Gastroesophageal sphincter (tissue), 4 donors: ENCODE results near the gene FSTL1. TPM values are rescaled to one million over a fixed set of nuclear protein-coding genes. Genes with fewer than 3 reads are reported as not detected.

Source experiments
- ATAC-seq: fragments of 150-250 bp; one replicate; pipeline ENCODE4 v1.9.1; 2016; ENCODE audit warnings: mild to moderate bottlenecking, moderate library complexity
- H3K27ac ChIP-seq, 4 donors: fragments of 200-600 bp; sonication (generic) in 3 of 4; 1 replicate in 3 of 4; 2 replicates in 1 of 4; pipeline ENCODE4 v1.5.1; 2016 to 2019
- H3K27me3 ChIP-seq: fragments of 200-600 bp; sonication (generic); one replicate; pipeline ENCODE4 v1.5.1; 2019
- H3K36me3 ChIP-seq, 2 donors: fragments of 200-600 bp; sonication (generic); one replicate each; pipeline ENCODE4 v1.5.1; 2019; ENCODE audit warnings: control low read depth in 1 of 2
- H3K4me1 ChIP-seq, 3 donors: fragments of 200-600 bp; sonication (generic); 1 replicate in 2 of 3; 2 replicates in 1 of 3; pipeline ENCODE4 v1.5.1; 2016 to 2019; ENCODE audit warnings: control low read depth in 2 of 3
- H3K4me3 ChIP-seq, 2 donors: fragments of 200-600 bp; sonication (generic); one replicate each; pipeline ENCODE4 v1.5.1; 2019; ENCODE audit warnings: mild to moderate bottlenecking in 1 of 2, moderate library complexity in 1 of 2
- H3K9me3 ChIP-seq, 3 donors: fragments of 200-600 bp; sonication (generic); one replicate each; pipeline ENCODE4 v1.5.1; 2017 to 2019; ENCODE audit warnings: control low read depth in 2 of 3
- EP300 ChIP-seq: sonication (generic); formaldehyde crosslinking; IDR thresholded peaks from one replicate; pipeline ENCODE4 v1.6.1; 2017; ENCODE audit warnings: antibody characterized with exemption, mild to moderate bottlenecking
- POLR2A ChIP-seq, 2 donors: fragments of 450-650 bp; IDR thresholded peaks; one replicate each; pipeline ENCODE4 v1.6.1; 2017; ENCODE audit warnings: antibody characterized with exemption in 2 of 2, mild to moderate bottlenecking in 2 of 2, moderate library complexity in 1 of 2
- POLR2AphosphoS5 ChIP-seq: sonication (generic); formaldehyde crosslinking; IDR thresholded peaks from one replicate; pipeline ENCODE4 v1.6.1; 2017; ENCODE audit warnings: antibody characterized with exemption
- WGBS, 2 donors: methylation state at CpG; one replicate each; pipeline ENCODE4 v1.1.5; 2018; ENCODE audit warnings: low coverage in 1 of 2; 5-methylcytosine and 5-hydroxymethylcytosine counted together
- total RNA-seq, 4 donors: library from RNA; depleted of rRNA; stranded (reverse); fragments of >200 nt; gene quantifications; one replicate each; pipeline ENCODE4 v1.1.0, GENCODE V29; 2016
- TF ChIP-seq, protein P1 (sequence below), 4 experiments: fragments of 200-600 bp in 2 of 4; fragments of 450-650 bp in 2 of 4; sonication (generic) in 1 of 4; IDR thresholded peaks; one replicate each; pipeline ENCODE4 v1.5.1; 2017 to 2019; ENCODE audit warnings: antibody characterized with exemption in 4 of 4, mild to moderate bottlenecking in 2 of 4, moderate library complexity in 2 of 4

The FSTL1 gene
- total RNA-seq, 4 donors from 2014 or later: 343 to 1,189 (median 766) TPM

DNA sequence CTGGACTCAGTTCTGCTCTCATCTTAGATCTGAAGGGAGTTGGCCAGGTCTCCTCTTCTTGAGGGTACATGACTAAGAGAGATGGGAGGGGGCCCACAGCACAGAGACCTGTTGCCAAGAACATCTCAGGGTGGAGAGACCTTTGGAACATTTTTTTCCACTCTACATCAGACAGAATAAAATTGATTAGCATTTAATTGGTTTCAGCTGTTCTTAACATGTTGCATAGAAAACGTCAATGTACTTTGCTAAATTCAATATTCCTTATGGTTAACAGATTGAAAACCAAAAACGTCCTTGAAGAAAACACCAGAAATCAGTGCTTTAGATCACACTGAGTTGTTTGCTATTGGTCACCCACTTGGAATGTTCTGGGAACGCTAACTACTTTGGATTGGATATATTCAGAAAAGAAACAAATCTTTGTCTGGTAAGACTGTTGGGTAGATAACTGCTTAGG is 36.4 kb upstream of the FSTL1 start:
- peaks cover 4 to 24% (median 5%) of the 10 kb centered on the region in 3 donors for H3K4me1 ChIP-seq
- 19% methylated on average over 3 of the region's 3 CpGs for WGBS, 2 donors
- H3K36me3 ChIP-seq: no peaks in the 10 kb centered on the region
- H3K4me3 ChIP-seq: no peak overlapping the region
- H3K9me3 ChIP-seq: no peaks in the 10 kb centered on the region
- peak; percentile 43 for TF ChIP-seq POLR2AphosphoS5
- TF ChIP-seq, protein P1, sequence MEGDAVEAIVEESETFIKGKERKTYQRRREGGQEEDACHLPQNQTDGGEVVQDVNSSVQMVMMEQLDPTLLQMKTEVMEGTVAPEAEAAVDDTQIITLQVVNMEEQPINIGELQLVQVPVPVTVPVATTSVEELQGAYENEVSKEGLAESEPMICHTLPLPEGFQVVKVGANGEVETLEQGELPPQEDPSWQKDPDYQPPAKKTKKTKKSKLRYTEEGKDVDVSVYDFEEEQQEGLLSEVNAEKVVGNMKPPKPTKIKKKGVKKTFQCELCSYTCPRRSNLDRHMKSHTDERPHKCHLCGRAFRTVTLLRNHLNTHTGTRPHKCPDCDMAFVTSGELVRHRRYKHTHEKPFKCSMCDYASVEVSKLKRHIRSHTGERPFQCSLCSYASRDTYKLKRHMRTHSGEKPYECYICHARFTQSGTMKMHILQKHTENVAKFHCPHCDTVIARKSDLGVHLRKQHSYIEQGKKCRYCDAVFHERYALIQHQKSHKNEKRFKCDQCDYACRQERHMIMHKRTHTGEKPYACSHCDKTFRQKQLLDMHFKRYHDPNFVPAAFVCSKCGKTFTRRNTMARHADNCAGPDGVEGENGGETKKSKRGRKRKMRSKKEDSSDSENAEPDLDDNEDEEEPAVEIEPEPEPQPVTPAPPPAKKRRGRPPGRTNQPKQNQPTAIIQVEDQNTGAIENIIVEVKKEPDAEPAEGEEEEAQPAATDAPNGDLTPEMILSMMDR (IDR thresholded peaks at IDR 0.05): no peak
- ATAC-seq: peak; percentile 89
- H3K27me3 ChIP-seq: no peaks in the 10 kb centered on the region
- peak overlapping the region; percentile 38 to 56 (median 52) for H3K27ac ChIP-seq

DNA sequence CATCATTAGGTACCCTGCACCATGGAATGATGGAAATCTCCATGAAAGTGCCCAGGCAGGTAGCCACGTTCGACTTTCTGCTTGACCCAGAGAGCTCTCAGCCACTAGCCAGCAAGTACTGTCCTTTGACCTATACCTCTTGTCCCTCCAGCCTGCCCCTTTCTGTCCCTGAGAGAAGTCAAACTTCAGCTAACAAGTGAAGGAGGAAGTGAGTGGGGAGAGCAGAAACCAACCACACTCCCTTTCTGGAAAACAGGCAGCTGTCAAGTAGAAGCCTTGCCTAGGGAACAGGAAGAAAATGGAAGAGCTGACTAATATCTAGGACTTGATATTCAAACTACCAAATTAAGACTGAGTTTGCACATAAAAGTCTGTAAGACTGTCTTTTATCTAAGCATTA is 30.3 kb upstream of the FSTL1 start:
- Histone ChIP-seq H3K27me3 (no peaks in the 10 kb centered on the region), H3K36me3 (no peaks in the 10 kb centered on the region), H3K27ac (no peak overlapping the region), H3K9me3 (no peaks in the 10 kb centered on the region), H3K4me1 (no peaks in the 10 kb centered on the region), H3K4me3 (no peak overlapping the region)
- ATAC-seq: no peak
- TF ChIP-seq EP300 (no peak), POLR2AphosphoS5 (no peak), POLR2A (IDR thresholded peaks at IDR 0.05) (no peak)
- TF ChIP-seq, protein P1 (IDR thresholded peaks at IDR 0.05): no peak
- WGBS, 2 donors: 88% methylated on average over 2 of the region's 2 CpGs; no CpG with 5 or more reads in 1 of the 2 donors

- no peak overlapping the region for H3K4me3 ChIP-seq
- H3K4me1 ChIP-seq: no peaks in the 10 kb centered on the region
- H3K36me3 ChIP-seq: no peaks in the 10 kb centered on the region
- no peaks in the 10 kb centered on the region for H3K27me3 ChIP-seq
- ATAC-seq: no peak
- TF ChIP-seq POLR2A (IDR thresholded peaks at IDR 0.05) (no peak), EP300 (no peak), POLR2AphosphoS5 (no peak)
- TF ChIP-seq, protein P1 (IDR thresholded peaks at IDR 0.05): no peak
- WGBS, 2 donors: 29 to 47% methylated on average over 3 of the region's 4 CpGs
- H3K27ac ChIP-seq: peak overlapping the region in 3 of 4 donors; percentile 9 to 70 (median 54)
- H3K9me3 ChIP-seq: no peaks in the 10 kb centered on the region
Observed at GRCh38 chr3:120477781-120478180, 27.0 kb upstream of the FSTL1 start.

GRCh38 chr3:120475722-120476377 is 25.1 kb upstream of the FSTL1 start:
- WGBS, 2 donors: 73 to 86% methylated on average over 5 of the region's 6 CpGs
- Histone ChIP-seq H3K27me3 (no peaks in the 10 kb centered on the region), H3K36me3 (no peaks in the 10 kb centered on the region), H3K9me3 (no peaks in the 10 kb centered on the region), H3K4me3 (no peak overlapping the region), H3K4me1 (peaks cover 0 to 11% (median 0%) of the 10 kb centered on the region in 3 donors), H3K27ac (no peak overlapping the region)
- TF ChIP-seq POLR2AphosphoS5 (no peak), POLR2A (IDR thresholded peaks at IDR 0.05) (no peak), EP300 (no peak)
- TF ChIP-seq, protein P1 (IDR thresholded peaks at IDR 0.05): no peak
- ATAC-seq: no peak
